HepG2 (cell line): ENCODE measurements around the gene URM1. TPM values are rescaled to one million over a fixed set of nuclear protein-coding genes. Genes with fewer than 3 reads are reported as not detected.

Experiments
- AGO2 ChIP-seq: fragments of 200-400 bp; formaldehyde crosslinking; optimal IDR thresholded peaks from 2 replicates; pipeline ENCODE3; 2017; ENCODE audit warnings: mild to moderate bottlenecking, low read depth, low read length, moderate library complexity
- CEBPB ChIP-seq: IDR thresholded peaks from 2 replicates; pipeline ENCODE4 v1.6.1; 2011; ENCODE audit warnings: low read depth, low read length, improper control_type of control experiment, borderline replicate concordance
- LCORL ChIP-seq, 2 experiments: fragments of 450-650 bp in 1 of 2; sonication (generic) in 1 of 2; formaldehyde crosslinking in 1 of 2; IDR thresholded peaks; 2 replicates each; pipeline versions ENCODE4 v1.5.0 to v1.6.1; 2017 to 2020; ENCODE audit warnings: antibody characterized with exemption in 1 of 2, missing genetic modification reagents in 1 of 2
- NCOA2 ChIP-seq: sonication (generic); formaldehyde crosslinking; IDR thresholded peaks from 2 replicates; pipeline ENCODE4 v1.8.0; 2022; ENCODE audit warnings: inconsistent platforms
- NCOA5 ChIP-seq: sonication (generic); formaldehyde crosslinking; IDR thresholded peaks from 2 replicates; pipeline ENCODE4 v1.4.0; 2020; ENCODE audit warnings: missing genetic modification reagents
- SP1 ChIP-seq, 2 experiments: fragments of 450-650 bp in 1 of 2; sonication (generic) in 1 of 2; formaldehyde crosslinking in 1 of 2; IDR thresholded peaks; 2 replicates each; pipeline versions ENCODE4 v1.4.0 to v1.6.1; 2016 to 2020; ENCODE audit warnings: missing genetic modification reagents in 1 of 2
- SPEN ChIP-seq: sonication (generic); formaldehyde crosslinking; IDR thresholded peaks from 2 replicates; pipeline ENCODE4 v1.5.1; 2020; ENCODE audit warnings: low read depth, mild to moderate bottlenecking, missing genetic modification reagents
- TP53 ChIP-seq: sonication (generic); formaldehyde crosslinking; conservative IDR thresholded peaks from 2 replicates; pipeline ENCODE4 v1.4.0; 2020; ENCODE audit warnings: missing genetic modification reagents
- ZBTB7A ChIP-seq: sonication (generic); formaldehyde crosslinking; IDR thresholded peaks from 2 replicates; pipeline ENCODE4 v1.8.0; 2022; ENCODE audit warnings: mild to moderate bottlenecking, missing genetic modification reagents
- ZFP1 ChIP-seq: IDR thresholded peaks from 2 replicates; pipeline ENCODE4 v1.6.1; 2016
- ZKSCAN1 ChIP-seq: fragments of 150-350 bp; IDR thresholded peaks from 2 replicates; pipeline ENCODE4 v1.6.1; 2014; ENCODE audit warnings: low read length
- ZNF230 ChIP-seq: sonication (generic); formaldehyde crosslinking; IDR thresholded peaks from 2 replicates; pipeline ENCODE4 v1.4.0; 2020; ENCODE audit warnings: mild to moderate bottlenecking, missing genetic modification reagents
- ZNF468 ChIP-seq: sonication (generic); formaldehyde crosslinking; IDR thresholded peaks from 2 replicates; pipeline ENCODE4 v1.8.0; 2022; ENCODE audit warnings: mild to moderate bottlenecking, moderate library complexity, missing genetic modification reagents
- ZNF724P ChIP-seq: sonication (generic); formaldehyde crosslinking; IDR thresholded peaks from 2 replicates; pipeline ENCODE4 v1.8.0; 2022; ENCODE audit warnings: missing genetic modification reagents, borderline replicate concordance
- polyA plus RNA-seq, 8 experiments: library from polyadenylated mRNA; depleted of rRNA in 3 of 8; stranded (reverse) in 7 of 8; unstranded in 1 of 8; fragments of >200 nt; fragmentation: Illumina TruSeq in 4 of 8; extraction: Trizol in 4 of 8; gene quantifications; 2 replicates each; pipeline versions ENCODE4 v1.2.1 to v1.2.3, GENCODE V29; 2011 to 2016; ENCODE audit warnings: low read depth in 4 of 8, missing spikeins in 1 of 8, mixed read lengths in 1 of 8; ENCODE audit not compliant: insufficient read depth in 1 of 8
- total RNA-seq, 5 experiments: library from RNA; depleted of rRNA; stranded (reverse); fragments of >200 nt; fragmentation: Illumina TruSeq; extraction: Trizol; gene quantifications; 2 replicates each; pipeline ENCODE4 v1.2.3, GENCODE V29; 2016; ENCODE audit warnings: low read depth in 1 of 5
- TF ChIP-seq, protein P1 (sequence below): sonication (generic); formaldehyde crosslinking; IDR thresholded peaks from 2 replicates; pipeline ENCODE4 v1.5.1; 2020; ENCODE audit warnings: mild to moderate bottlenecking, missing genetic modification reagents, moderate library complexity
- TF ChIP-seq, protein P2 (sequence below): sonication (generic); formaldehyde crosslinking; IDR thresholded peaks from 2 replicates; pipeline ENCODE4 v1.5.1; 2020; ENCODE audit warnings: missing genetic modification reagents, mild to moderate bottlenecking, borderline replicate concordance
- TF ChIP-seq, protein P3 (sequence below): sonication (generic); formaldehyde crosslinking; IDR thresholded peaks from 2 replicates; pipeline ENCODE4 v1.4.0; 2020; ENCODE audit warnings: missing genetic modification reagents

The URM1 gene
- total and polyA plus RNA-seq, 2 of the 13 experiments (the other 11 are each of a cell fraction or from before 2014, with no cell fraction given): 37.1 to 41.3 TPM

- TF ChIP-seq, protein P1, sequence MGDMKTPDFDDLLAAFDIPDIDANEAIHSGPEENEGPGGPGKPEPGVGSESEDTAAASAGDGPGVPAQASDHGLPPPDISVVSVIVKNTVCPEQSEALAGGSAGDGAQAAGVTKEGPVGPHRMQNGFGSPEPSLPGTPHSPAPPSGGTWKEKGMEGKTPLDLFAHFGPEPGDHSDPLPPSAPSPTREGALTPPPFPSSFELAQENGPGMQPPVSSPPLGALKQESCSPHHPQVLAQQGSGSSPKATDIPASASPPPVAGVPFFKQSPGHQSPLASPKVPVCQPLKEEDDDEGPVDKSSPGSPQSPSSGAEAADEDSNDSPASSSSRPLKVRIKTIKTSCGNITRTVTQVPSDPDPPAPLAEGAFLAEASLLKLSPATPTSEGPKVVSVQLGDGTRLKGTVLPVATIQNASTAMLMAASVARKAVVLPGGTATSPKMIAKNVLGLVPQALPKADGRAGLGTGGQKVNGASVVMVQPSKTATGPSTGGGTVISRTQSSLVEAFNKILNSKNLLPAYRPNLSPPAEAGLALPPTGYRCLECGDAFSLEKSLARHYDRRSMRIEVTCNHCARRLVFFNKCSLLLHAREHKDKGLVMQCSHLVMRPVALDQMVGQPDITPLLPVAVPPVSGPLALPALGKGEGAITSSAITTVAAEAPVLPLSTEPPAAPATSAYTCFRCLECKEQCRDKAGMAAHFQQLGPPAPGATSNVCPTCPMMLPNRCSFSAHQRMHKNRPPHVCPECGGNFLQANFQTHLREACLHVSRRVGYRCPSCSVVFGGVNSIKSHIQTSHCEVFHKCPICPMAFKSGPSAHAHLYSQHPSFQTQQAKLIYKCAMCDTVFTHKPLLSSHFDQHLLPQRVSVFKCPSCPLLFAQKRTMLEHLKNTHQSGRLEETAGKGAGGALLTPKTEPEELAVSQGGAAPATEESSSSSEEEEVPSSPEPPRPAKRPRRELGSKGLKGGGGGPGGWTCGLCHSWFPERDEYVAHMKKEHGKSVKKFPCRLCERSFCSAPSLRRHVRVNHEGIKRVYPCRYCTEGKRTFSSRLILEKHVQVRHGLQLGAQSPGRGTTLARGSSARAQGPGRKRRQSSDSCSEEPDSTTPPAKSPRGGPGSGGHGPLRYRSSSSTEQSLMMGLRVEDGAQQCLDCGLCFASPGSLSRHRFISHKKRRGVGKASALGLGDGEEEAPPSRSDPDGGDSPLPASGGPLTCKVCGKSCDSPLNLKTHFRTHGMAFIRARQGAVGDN (CRISPR knock-in tag): peak; percentile 78
- TF ChIP-seq ZKSCAN1 (no peak), AGO2 (peak; percentile 55), ZNF230 (CRISPR knock-in tag) (no peak), ZFP1 (CRISPR knock-in tag) (0 out of 2 replicates have a peak, but pooled peaks have one; percentile 11), ZNF468 (no peak), CEBPB (no peak), ZBTB7A (CRISPR knock-in tag) (no peak), NCOA2 (CRISPR knock-in tag) (no peak), TP53 (CRISPR knock-in tag) (no peak), NCOA5 (CRISPR knock-in tag) (no peak), ZNF724P (no peak), SPEN (CRISPR knock-in tag) (peak; percentile 42; the same call in 1 of the 2 replicates), SP1 (IDR thresholded peaks at IDR 0.05) (no peak), SP1 (CRISPR knock-in tag; IDR thresholded peaks at IDR 0.05) (peak; percentile 38), LCORL (IDR thresholded peaks at IDR 0.05) (no peak), LCORL (CRISPR knock-in tag; IDR thresholded peaks at IDR 0.05) (no peak)
- TF ChIP-seq, protein P2, sequence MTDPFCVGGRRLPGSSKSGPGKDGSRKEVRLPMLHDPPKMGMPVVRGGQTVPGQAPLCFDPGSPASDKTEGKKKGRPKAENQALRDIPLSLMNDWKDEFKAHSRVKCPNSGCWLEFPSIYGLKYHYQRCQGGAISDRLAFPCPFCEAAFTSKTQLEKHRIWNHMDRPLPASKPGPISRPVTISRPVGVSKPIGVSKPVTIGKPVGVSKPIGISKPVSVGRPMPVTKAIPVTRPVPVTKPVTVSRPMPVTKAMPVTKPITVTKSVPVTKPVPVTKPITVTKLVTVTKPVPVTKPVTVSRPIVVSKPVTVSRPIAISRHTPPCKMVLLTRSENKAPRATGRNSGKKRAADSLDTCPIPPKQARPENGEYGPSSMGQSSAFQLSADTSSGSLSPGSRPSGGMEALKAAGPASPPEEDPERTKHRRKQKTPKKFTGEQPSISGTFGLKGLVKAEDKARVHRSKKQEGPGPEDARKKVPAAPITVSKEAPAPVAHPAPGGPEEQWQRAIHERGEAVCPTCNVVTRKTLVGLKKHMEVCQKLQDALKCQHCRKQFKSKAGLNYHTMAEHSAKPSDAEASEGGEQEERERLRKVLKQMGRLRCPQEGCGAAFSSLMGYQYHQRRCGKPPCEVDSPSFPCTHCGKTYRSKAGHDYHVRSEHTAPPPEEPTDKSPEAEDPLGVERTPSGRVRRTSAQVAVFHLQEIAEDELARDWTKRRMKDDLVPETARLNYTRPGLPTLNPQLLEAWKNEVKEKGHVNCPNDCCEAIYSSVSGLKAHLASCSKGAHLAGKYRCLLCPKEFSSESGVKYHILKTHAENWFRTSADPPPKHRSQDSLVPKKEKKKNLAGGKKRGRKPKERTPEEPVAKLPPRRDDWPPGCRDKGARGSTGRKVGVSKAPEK (CRISPR knock-in tag): no peak
- TF ChIP-seq, protein P3, sequence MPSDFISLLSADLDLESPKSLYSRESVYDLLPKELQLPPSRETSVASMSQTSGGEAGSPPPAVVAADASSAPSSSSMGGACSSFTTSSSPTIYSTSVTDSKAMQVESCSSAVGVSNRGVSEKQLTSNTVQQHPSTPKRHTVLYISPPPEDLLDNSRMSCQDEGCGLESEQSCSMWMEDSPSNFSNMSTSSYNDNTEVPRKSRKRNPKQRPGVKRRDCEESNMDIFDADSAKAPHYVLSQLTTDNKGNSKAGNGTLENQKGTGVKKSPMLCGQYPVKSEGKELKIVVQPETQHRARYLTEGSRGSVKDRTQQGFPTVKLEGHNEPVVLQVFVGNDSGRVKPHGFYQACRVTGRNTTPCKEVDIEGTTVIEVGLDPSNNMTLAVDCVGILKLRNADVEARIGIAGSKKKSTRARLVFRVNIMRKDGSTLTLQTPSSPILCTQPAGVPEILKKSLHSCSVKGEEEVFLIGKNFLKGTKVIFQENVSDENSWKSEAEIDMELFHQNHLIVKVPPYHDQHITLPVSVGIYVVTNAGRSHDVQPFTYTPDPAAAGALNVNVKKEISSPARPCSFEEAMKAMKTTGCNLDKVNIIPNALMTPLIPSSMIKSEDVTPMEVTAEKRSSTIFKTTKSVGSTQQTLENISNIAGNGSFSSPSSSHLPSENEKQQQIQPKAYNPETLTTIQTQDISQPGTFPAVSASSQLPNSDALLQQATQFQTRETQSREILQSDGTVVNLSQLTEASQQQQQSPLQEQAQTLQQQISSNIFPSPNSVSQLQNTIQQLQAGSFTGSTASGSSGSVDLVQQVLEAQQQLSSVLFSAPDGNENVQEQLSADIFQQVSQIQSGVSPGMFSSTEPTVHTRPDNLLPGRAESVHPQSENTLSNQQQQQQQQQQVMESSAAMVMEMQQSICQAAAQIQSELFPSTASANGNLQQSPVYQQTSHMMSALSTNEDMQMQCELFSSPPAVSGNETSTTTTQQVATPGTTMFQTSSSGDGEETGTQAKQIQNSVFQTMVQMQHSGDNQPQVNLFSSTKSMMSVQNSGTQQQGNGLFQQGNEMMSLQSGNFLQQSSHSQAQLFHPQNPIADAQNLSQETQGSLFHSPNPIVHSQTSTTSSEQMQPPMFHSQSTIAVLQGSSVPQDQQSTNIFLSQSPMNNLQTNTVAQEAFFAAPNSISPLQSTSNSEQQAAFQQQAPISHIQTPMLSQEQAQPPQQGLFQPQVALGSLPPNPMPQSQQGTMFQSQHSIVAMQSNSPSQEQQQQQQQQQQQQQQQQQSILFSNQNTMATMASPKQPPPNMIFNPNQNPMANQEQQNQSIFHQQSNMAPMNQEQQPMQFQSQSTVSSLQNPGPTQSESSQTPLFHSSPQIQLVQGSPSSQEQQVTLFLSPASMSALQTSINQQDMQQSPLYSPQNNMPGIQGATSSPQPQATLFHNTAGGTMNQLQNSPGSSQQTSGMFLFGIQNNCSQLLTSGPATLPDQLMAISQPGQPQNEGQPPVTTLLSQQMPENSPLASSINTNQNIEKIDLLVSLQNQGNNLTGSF (CRISPR knock-in tag): no peak
These were observed at the start of gene URM1 (continued) for GRCh38 chr9:128370752-128371629.
